Panc1 (cell line): ENCODE results near the gene LRTM1. TPM values are rescaled to one million over a fixed set of nuclear protein-coding genes. Genes with fewer than 3 reads are reported as not detected.

ENCODE experiments used
- ATAC-seq: fragments of 200-7000 bp; cut with Tn5 transposase; 2 replicates; pipeline ENCODE4 v1.9.1; 2020; ENCODE audit warnings: mild to moderate bottlenecking, moderate library complexity
- BruUV-seq: library from RNA; stranded (reverse); fragments of 400-500 nt; replicated peaks from 2 replicates; lab custom pipeline; 2021; lab: Mats Ljungman, UMichigan
- CTCF ChIA-PET: fragments of 300-600 bp; sonication (Branson Sonifier 250); formaldehyde crosslinking; loops from one replicate; lab custom pipeline; 2022; ENCODE audit warnings: antibody characterized with exemption; lab: Charles Lee
- POLR2A ChIA-PET: fragments of 300-600 bp; sonication (Branson Sonifier 250); formaldehyde crosslinking; loops from one replicate; lab custom pipeline; 2022; ENCODE audit warnings: antibody characterized with exemption; lab: Charles Lee
- DNase-seq: peaks from one replicate; pipeline ENCODE4 v3.0.0-alpha.2; 2010; ENCODE audit warnings: low read depth, low spot score
- H3K27ac ChIP-seq: 2 replicates; pipeline ENCODE4 v1.5.1; 2011; ENCODE audit warnings: mild to moderate bottlenecking, low read length, inconsistent platforms
- H3K27me3 ChIP-seq: fragments of 200-500 bp; sonication (Bioruptor generic); 2 replicates; pipeline ENCODE4 v1.6.0; 2014; ENCODE audit warnings: low read length, inconsistent platforms; ENCODE audit not compliant: control insufficient read depth, insufficient read depth
- H3K36me3 ChIP-seq: fragments of 200-500 bp; sonication (Bioruptor generic); 2 replicates; pipeline ENCODE4 v1.5.1; 2014; ENCODE audit warnings: inconsistent platforms, mild to moderate bottlenecking, low read length, moderate library complexity; ENCODE audit not compliant: control insufficient read depth, insufficient read depth
- H3K4me1 ChIP-seq: 2 replicates; pipeline ENCODE4 v1.5.1; 2011; ENCODE audit warnings: inconsistent platforms, mild to moderate bottlenecking, low read length, moderate library complexity; ENCODE audit not compliant: control insufficient read depth, insufficient read depth
- H3K4me3 ChIP-seq, 2 experiments: 2 replicates each; pipeline ENCODE4 v1.5.1; 2011 to 2012; ENCODE audit warnings: low read depth in 2 of 2, low read length in 2 of 2, mild to moderate bottlenecking in 2 of 2, inconsistent platforms in 1 of 2, moderate library complexity in 1 of 2
- H3K9me3 ChIP-seq: fragments of 200-500 bp; sonication (Bioruptor generic); 2 replicates; pipeline ENCODE4 v1.5.1; 2014; ENCODE audit warnings: low read depth, mild to moderate bottlenecking, inconsistent platforms, low read length, moderate library complexity; ENCODE audit not compliant: control insufficient read depth, insufficient read depth
- CTCF ChIP-seq: fragments of 450-650 bp; IDR thresholded peaks from 2 replicates; pipeline ENCODE4 v1.5.1; 2017; ENCODE audit warnings: mild to moderate bottlenecking
- POLR2AphosphoS5 ChIP-seq: IDR thresholded peaks from 2 replicates; pipeline ENCODE4 v1.6.1; 2012; ENCODE audit warnings: mild to moderate bottlenecking, low read depth, low read length, moderate library complexity
- SIN3A ChIP-seq: IDR thresholded peaks from 2 replicates; pipeline ENCODE4 v1.6.1; 2012; ENCODE audit warnings: low read depth, mild to moderate bottlenecking, low read length, moderate library complexity, borderline replicate concordance; ENCODE audit not compliant: insufficient read depth
- TCF7L2 ChIP-seq: IDR thresholded peaks from 2 replicates; pipeline ENCODE4 v1.6.1; 2011; ENCODE audit warnings: mild to moderate bottlenecking, low read depth, low read length, inconsistent platforms
- in situ Hi-C: cut with HindIII; loops from 2 replicates; pipeline ENCODE4 v1.10.0; 2016; ENCODE audit warnings: low sequenced_read_pairs, low pct_unique_long_range_greater_than_20kb
- intact Hi-C: fragments of 100-400 bp; cut with micrococcal nuclease; formaldehyde crosslinking; loops from one replicate; pipeline ENCODE4 v1.10.0; 2022; ENCODE audit not compliant: unreplicated experiment
- total RNA-seq: library from RNA; stranded (reverse); gene quantifications from one replicate; pipeline ENCODE4 v1.2.1, GENCODE V29; 2021; ENCODE audit not compliant: unreplicated experiment
- TF ChIP-seq, protein P1 (sequence below), 2 experiments: IDR thresholded peaks; 2 replicates each; pipeline ENCODE4 v1.6.1; 2011 to 2012; ENCODE audit warnings: low read depth in 2 of 2, control low read depth in 1 of 2, low read length in 1 of 2, mild to moderate bottlenecking in 1 of 2, moderate library complexity in 1 of 2; ENCODE audit not compliant: insufficient read depth in 1 of 2

The LRTM1 gene
- total RNA-seq, 1 experiment from 2014 or later: not detected

DNA sequence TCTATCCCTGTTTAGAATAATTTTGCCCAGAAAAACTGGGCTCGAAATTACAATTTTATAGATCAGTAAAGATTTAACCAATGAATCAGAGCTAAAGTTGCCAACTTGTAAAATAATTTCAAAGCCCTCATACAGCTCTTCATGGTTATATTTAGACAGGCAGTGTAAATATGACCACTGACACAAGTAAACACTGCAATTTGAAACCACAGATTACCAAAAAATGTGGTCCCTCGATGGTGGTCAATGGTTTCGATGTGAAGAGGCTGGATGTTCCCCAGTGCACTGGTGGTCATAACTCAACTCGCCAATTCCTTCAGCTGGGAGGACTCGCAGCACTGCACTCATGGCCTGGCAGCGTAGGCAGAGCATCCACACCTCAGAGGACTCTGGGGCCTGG is 28.6 kb downstream of the LRTM1 start:
- Histone ChIP-seq H3K4me3 (no peak overlapping the region), H3K27me3 (no peaks in the 10 kb centered on the region), H3K27ac (no peak overlapping the region), H3K4me1 (no peaks in the 10 kb centered on the region), H3K36me3 (no peaks in the 10 kb centered on the region), H3K9me3 (no peaks in the 10 kb centered on the region)
- TF ChIP-seq POLR2AphosphoS5: no peak
- TF ChIP-seq, protein P1, sequence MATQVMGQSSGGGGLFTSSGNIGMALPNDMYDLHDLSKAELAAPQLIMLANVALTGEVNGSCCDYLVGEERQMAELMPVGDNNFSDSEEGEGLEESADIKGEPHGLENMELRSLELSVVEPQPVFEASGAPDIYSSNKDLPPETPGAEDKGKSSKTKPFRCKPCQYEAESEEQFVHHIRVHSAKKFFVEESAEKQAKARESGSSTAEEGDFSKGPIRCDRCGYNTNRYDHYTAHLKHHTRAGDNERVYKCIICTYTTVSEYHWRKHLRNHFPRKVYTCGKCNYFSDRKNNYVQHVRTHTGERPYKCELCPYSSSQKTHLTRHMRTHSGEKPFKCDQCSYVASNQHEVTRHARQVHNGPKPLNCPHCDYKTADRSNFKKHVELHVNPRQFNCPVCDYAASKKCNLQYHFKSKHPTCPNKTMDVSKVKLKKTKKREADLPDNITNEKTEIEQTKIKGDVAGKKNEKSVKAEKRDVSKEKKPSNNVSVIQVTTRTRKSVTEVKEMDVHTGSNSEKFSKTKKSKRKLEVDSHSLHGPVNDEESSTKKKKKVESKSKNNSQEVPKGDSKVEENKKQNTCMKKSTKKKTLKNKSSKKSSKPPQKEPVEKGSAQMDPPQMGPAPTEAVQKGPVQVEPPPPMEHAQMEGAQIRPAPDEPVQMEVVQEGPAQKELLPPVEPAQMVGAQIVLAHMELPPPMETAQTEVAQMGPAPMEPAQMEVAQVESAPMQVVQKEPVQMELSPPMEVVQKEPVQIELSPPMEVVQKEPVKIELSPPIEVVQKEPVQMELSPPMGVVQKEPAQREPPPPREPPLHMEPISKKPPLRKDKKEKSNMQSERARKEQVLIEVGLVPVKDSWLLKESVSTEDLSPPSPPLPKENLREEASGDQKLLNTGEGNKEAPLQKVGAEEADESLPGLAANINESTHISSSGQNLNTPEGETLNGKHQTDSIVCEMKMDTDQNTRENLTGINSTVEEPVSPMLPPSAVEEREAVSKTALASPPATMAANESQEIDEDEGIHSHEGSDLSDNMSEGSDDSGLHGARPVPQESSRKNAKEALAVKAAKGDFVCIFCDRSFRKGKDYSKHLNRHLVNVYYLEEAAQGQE (IDR thresholded peaks at IDR 0.05; ENCODE audit: insufficient read depth in 1 of 2, low read depth in 2 of 2, low read length in 1 of 2): no peak
- no peak for TF ChIP-seq TCF7L2
- TF ChIP-seq CTCF: no peak
- no peak for TF ChIP-seq SIN3A
- ChIA-PET CTCF (no interaction called here), POLR2A (interaction anchor here (0.6 kb wide), 1 partner anchor 60 kb away, joined by 6 read pairs; no protein-coding TSS in a partner anchor)
- no TSS peak for BruUV-seq
- ATAC-seq (no peak), DNase-seq (no peak)
- in situ Hi-C loops (no loop called here), intact Hi-C loops (no loop called here)

- H3K36me3 ChIP-seq: no peaks in the 10 kb centered on the region
- POLR2A ChIA-PET: no interaction called here
- ATAC-seq: no peak
- intact Hi-C loops: no loop called here
- CTCF ChIA-PET: no interaction called here
- DNase-seq: no peak
- TF ChIP-seq SIN3A (no peak), TCF7L2 (no peak), POLR2AphosphoS5 (no peak), CTCF (no peak)
- TF ChIP-seq, protein P1 (IDR thresholded peaks at IDR 0.05; ENCODE audit: insufficient read depth in 1 of 2, low read depth in 2 of 2, low read length in 1 of 2): no peak
- no peaks in the 10 kb centered on the region for H3K9me3 ChIP-seq
- H3K27me3 ChIP-seq: no peaks in the 10 kb centered on the region
- H3K4me1 ChIP-seq: peaks cover 5% of the 10 kb centered on the region; the same call in 1 of the 2 replicates
- no peak overlapping the region for H3K4me3 ChIP-seq
- no peak overlapping the region; the same call in 1 of the 2 replicates for H3K27ac ChIP-seq
- BruUV-seq: no TSS peak
- in situ Hi-C loops: no loop called here
Observed at GRCh38 chr3:54897028-54897711, 30.7 kb downstream of the LRTM1 start.
